ENCODE data around the gene ATG16L2.
A peak's percentile ranks its signal among the peaks of the same experiment; 100 is the strongest.

Gene ATG16L2

DNA sequence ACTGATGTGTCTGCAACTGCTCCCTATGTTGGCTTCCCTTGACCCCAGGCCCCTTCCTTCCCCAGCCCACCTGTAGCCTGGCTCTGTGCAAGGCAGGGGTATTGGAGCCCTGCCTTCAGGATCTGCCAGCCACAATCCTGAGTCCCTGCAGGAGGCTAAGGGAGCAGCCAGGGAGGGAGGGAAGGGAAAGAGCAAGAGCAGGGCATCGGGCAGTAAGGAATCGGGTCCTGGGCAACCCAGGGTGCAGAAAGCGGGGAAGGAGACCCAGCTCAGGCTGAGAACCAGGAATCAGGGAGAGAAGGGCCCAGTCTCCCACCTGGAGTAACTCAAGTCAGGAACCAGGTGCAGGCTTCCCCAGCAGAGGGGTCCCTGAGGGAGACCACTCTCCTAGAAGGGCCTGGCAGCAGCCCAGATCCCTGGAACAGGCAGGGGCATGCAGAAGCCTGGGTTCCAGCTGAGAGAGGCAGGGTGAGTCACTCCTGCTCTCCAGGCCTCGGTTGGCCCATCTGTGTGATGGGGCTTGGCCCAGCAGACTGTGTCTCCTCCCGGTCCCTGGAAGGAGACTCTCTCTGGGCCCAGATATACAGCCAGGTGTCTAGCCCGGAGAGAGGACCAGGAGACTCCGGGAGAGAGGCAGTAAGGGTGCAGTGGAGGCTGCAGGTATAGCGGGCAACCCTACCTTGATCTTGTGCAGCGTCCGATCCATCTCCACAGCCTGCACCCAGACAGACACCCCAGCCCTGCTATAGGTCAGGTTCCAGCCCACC, 33.7 kb upstream of the ATG16L2 start:
- no peak for DNase-seq (ENCODE audit: low read depth)
- TF ChIP-seq, protein P1, sequence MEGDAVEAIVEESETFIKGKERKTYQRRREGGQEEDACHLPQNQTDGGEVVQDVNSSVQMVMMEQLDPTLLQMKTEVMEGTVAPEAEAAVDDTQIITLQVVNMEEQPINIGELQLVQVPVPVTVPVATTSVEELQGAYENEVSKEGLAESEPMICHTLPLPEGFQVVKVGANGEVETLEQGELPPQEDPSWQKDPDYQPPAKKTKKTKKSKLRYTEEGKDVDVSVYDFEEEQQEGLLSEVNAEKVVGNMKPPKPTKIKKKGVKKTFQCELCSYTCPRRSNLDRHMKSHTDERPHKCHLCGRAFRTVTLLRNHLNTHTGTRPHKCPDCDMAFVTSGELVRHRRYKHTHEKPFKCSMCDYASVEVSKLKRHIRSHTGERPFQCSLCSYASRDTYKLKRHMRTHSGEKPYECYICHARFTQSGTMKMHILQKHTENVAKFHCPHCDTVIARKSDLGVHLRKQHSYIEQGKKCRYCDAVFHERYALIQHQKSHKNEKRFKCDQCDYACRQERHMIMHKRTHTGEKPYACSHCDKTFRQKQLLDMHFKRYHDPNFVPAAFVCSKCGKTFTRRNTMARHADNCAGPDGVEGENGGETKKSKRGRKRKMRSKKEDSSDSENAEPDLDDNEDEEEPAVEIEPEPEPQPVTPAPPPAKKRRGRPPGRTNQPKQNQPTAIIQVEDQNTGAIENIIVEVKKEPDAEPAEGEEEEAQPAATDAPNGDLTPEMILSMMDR (conservative IDR thresholded peaks at IDR 0.05; ENCODE audit: low read depth, low read length) = no peak
- peak overlapping the region; percentile 29 for H3K4me3 ChIP-seq (ENCODE audit: low read length)

DNA sequence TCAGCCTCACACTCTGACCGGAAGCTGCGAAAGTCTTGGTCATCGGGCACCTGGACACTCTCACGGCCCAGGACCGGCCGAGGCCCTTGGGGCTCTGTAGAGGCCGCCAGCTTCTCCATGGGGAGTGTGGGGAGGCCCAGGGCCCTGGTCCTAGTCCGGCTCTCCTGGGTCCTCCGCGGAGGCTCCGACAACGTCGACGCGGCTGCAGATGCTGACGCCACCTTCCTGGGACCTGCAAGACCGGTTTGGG, 33.2 kb upstream of the ATG16L2 start:
- TF ChIP-seq, protein P1 (conservative IDR thresholded peaks at IDR 0.05; ENCODE audit: low read depth, low read length) = no peak
- DNase-seq (ENCODE audit: low read depth) = no peak
- peak overlapping the region; percentile 29 for H3K4me3 ChIP-seq (ENCODE audit: low read length)

DNA sequence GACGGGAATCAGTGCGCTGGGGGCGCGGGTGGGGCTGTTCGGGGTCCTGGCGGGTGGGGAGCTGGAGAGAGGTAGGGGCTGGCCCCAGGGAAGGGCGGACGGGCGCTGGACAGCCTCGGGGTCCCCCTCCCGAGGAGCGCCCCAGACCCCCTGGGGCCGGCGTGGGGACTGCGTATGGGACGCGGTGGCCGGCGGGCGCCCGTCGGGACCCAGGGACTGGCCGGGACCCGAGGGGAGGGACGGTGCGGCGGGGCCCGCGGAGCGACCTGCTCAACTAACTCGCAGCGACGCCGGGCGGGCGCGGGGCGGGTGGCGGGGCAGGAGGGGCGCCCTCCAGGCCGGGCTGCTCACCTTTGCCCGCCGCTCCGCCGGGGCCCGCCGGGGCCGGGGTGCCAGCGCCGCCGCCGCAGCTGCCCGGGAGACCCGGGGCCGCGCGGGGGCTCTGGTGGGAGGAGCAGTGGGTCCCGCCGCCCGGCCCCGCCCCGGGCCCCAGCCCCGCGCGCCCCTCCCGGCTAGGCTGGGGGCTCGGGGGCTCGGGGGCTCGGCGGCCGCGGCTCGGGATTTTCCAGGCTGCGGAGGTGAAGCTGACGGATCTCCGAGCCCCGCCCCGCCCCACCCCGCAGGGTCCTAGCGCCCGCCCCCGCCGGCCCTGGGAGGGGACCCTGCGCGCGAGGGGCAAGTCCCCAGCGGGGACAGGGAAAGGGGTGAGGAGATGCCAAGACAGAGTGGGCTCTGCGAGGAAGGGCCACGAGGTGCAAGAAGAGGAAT, 32.7 kb upstream of the ATG16L2 start:
- peak overlapping the region; percentile 32 for H3K4me3 ChIP-seq (ENCODE audit: low read length)
- TF ChIP-seq, protein P1 (conservative IDR thresholded peaks at IDR 0.05; ENCODE audit: low read depth, low read length) = no peak
- no peak for DNase-seq (ENCODE audit: low read depth)

DNA sequence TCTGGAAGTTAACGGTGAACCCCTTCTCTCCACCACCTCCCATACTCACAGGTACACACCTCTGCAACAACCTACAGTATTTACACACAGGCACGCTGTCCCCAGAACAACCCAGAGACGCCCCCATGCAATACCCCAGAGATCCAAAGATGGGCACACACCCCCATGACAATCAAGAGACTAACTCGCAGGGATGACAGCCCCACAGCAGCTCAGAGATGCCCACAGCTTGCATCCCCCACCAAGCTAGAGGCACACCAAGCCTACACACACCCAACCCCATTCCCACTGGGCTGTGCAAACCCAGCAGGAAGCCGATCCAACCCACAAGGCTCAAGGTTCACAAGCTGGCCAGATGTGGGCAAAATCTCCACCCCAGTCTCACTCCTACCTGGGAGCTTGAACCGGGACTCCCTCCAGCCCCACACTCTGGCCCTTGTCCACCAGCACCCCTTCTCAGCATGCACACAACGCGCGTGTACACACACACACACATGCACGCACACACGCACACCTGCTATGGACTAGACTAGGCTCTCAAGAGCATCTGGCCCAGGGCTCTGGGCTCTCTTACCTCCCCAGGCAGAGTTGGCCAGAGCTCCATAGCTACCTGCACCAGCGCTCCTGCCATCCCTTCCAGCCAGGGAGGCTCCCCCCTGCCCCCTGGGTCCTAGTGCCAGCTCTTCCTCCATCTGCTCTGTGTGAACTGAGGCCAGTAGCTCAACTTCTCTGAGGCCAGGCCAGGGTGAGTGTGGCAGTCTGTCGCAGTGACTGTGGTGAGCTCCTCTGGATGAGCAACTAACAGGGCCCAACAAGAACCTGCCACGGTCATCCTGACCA, 31.9 kb upstream of the ATG16L2 start:
- DNase-seq (ENCODE audit: low read depth) = no peak
- TF ChIP-seq, protein P1 (conservative IDR thresholded peaks at IDR 0.05; ENCODE audit: low read depth, low read length) = no peak
- peak overlapping the region; percentile 32 for H3K4me3 ChIP-seq (ENCODE audit: low read length)

DNA sequence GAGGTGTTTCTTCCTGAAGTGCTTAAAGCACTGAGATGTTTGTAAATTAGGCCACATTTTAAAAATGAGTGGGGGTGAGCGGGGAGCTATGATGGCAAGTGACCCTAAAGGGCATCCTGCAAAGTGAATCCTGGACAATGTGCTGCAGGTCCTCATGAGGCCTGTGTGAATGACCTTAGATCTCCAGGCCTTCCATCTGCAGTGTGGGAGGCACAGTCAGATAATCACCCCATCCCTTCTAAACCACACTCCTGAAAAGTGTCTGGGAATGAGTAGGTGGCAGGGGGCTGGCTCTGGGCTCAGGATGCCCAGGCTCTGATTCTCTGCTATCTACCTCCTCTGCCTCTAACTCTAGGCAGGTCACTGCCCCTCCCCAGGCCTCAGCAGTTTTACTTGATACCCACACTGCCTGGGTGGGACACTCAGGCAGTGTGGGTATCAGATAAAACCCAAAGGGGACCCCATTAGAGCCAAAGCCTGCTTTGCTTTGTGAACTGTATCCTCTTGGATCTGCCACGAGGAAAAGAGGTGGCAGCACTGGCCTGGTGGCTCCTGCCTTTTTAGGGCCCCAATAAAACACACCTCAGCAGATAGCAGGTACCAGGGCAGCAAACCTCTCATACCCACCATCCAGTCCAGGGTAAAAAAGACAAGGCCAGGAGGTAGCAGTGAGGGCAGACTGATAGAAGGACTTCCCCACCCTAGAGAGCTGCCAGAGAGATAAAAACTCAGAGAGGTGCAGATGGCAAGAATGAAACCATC, 30.9 kb upstream of the ATG16L2 start:
- TF ChIP-seq, protein P1 (conservative IDR thresholded peaks at IDR 0.05; ENCODE audit: low read depth, low read length) = no peak
- DNase-seq (ENCODE audit: low read depth) = no peak
- H3K4me3 ChIP-seq (ENCODE audit: low read length) = no peak overlapping the region

DNA sequence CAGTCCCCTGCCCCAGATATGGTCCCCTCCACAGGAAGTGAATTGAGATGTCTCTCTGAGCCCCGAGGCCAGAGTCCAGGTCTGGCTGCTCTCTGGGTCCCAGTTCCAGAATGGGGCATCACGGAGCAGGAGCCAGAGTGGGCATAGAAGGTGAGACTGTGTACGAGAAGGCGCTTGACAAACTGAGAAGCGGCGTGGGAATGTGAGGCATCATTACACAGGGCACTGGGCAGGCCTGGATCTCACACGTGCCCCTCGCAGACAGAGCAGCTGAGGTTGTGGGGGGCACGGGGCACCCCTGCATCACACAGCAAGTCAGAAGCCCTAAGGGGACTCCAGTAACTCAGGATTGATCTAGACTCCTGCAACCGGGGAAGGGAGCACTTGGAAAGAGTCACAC, 29.5 kb upstream of the ATG16L2 start:
- no peak for DNase-seq (ENCODE audit: low read depth)
- TF ChIP-seq, protein P1 (conservative IDR thresholded peaks at IDR 0.05; ENCODE audit: low read depth, low read length) = no peak
- H3K4me3 ChIP-seq (ENCODE audit: low read length) = no peak overlapping the region

All from retinal pigment epithelial cell (primary cell).